Pancreas (tissue), 10 donors: ENCODE measurements around the gene BNC1. TPM values are rescaled to one million over a fixed set of nuclear protein-coding genes. Genes with fewer than 3 reads are reported as not detected.
A peak's percentile ranks its signal among the peaks of the same experiment; 100 is the strongest.

Source experiments
- ATAC-seq, 4 donors: fragments of 200-7000 bp; cut with Tn5 transposase; one replicate each; pipeline versions ENCODE4 v1.8.0 to v1.9.1; 2020; ENCODE audit warnings: mild to moderate bottlenecking in 4 of 4, moderate library complexity in 4 of 4
- DNase-seq, 6 donors: peaks; one replicate each; pipeline ENCODE4 v3.0.0-alpha.2; 2020
- FAIRE-seq: peaks from 2 replicates; lab custom pipeline; 2012; peaks lifted over from hg19 to GRCh38; lab: Jason Lieb, UNC
- H3K27ac ChIP-seq, 4 donors: fragments of 200-600 bp; sonication (generic); 1 replicate in 3 of 4; 2 replicates in 1 of 4; pipeline versions ENCODE4 v1.5.0 to v1.8.0; 2020
- H3K27me3 ChIP-seq, 4 donors: fragments of 200-600 bp; one replicate each; pipeline ENCODE4 v1.8.0; 2021
- H3K36me3 ChIP-seq, 3 donors: fragments of 200-600 bp; sonication (generic) in 1 of 3; one replicate each; pipeline versions ENCODE4 v1.5.0 to v1.8.0; 2020 to 2021
- H3K4me1 ChIP-seq, 3 donors: fragments of 200-600 bp; one replicate each; pipeline ENCODE4 v1.8.0; 2021
- H3K4me3 ChIP-seq, 4 donors: fragments of 200-600 bp; sonication (generic) in 2 of 4; one replicate each; pipeline versions ENCODE4 v1.5.0 to v1.8.0; 2020 to 2021
- H3K9me3 ChIP-seq, 4 donors: fragments of 200-600 bp; one replicate each; pipeline ENCODE4 v1.8.0; 2021
- WGBS, 2 donors: extraction: QIAGEN DNeasy Blood & Tissue Kit; methylation state at CpG; one replicate each; pipeline ENCODE4 v1.1.7; 2013; 5-methylcytosine and 5-hydroxymethylcytosine counted together
- intact Hi-C, 3 donors: fragments of 100-400 bp; cut with DNase I; formaldehyde crosslinking; loops; one replicate each; pipeline versions ENCODE4 v1.11.1 to v1.14.2; 2022
- polyA plus RNA-seq, 2 donors: library from polyadenylated mRNA; stranded (reverse); fragments of 200-250 nt; gene quantifications; one replicate each; pipeline ENCODE4 v1.2.3, GENCODE V29; 2013
- total RNA-seq, 6 donors: library from RNA; stranded (reverse); fragmentation: NEBNext Ultra II Directional in 4 of 6; extraction: Animal tissue kit (Norgen Biotek cat#: 25700) in 4 of 6; gene quantifications; one replicate each; pipeline versions ENCODE4 v1.2.1 to v1.2.4, GENCODE V29; 2021 to 2023
- TF ChIP-seq, protein P1 (sequence below), 4 donors: fragments of 200-600 bp; sonication (generic) in 3 of 4; IDR thresholded peaks; one replicate each; pipeline versions ENCODE4 v1.5.0 to v1.8.0; 2021; ENCODE audit warnings: antibody characterized with exemption in 4 of 4
- donor health status: healthy with polysubstance abuse.
- donor health status: DM: no; HTN: no; CAD: no; lungs with moderate emphysema.
- donor health status: DM: no; HTN: no; CAD: no.
- donor health status: control.
- donor health status: control.
- donor health status: Bipolar disorder and iron deficiency.
- donor health status: DM: yes; HTN: yes; CAD: no.
- donor health status: DM: no; HTN: no; CAD: no.
- donor health status: DM: no; HTN: no; CAD: no.
- donor health status: DM: yes; HTN: yes; CAD: no.

Gene BNC1
- total and polyA plus RNA-seq, 8 donors: 0.02 to 0.42 (median 0.06) TPM; not detected in 5

GRCh38 chr15:83305704-83306291 is 21.3 kb upstream of the BNC1 start:
- Histone ChIP-seq H3K27me3 (no peaks in the 10 kb centered on the region), H3K9me3 (no peaks in the 10 kb centered on the region), H3K4me1 (no peaks in the 10 kb centered on the region), H3K36me3 (no peaks in the 10 kb centered on the region), H3K4me3 (no peak overlapping the region), H3K27ac (peak overlapping the region in 2 of 4 donors; percentile 24 to 56)
- FAIRE-seq: no peak
- intact Hi-C loops: no loop called here
- ATAC-seq: peak; percentile 83 to 96 (median 92)
- peak in 4 of 6 donors; percentile 44 to 58 (median 54) for DNase-seq
- WGBS, 2 donors: 8 to 13% methylated on average over 11 of the region's 11 CpGs
- TF ChIP-seq, protein P1, sequence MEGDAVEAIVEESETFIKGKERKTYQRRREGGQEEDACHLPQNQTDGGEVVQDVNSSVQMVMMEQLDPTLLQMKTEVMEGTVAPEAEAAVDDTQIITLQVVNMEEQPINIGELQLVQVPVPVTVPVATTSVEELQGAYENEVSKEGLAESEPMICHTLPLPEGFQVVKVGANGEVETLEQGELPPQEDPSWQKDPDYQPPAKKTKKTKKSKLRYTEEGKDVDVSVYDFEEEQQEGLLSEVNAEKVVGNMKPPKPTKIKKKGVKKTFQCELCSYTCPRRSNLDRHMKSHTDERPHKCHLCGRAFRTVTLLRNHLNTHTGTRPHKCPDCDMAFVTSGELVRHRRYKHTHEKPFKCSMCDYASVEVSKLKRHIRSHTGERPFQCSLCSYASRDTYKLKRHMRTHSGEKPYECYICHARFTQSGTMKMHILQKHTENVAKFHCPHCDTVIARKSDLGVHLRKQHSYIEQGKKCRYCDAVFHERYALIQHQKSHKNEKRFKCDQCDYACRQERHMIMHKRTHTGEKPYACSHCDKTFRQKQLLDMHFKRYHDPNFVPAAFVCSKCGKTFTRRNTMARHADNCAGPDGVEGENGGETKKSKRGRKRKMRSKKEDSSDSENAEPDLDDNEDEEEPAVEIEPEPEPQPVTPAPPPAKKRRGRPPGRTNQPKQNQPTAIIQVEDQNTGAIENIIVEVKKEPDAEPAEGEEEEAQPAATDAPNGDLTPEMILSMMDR (IDR thresholded peaks at IDR 0.05): no peak

DNA sequence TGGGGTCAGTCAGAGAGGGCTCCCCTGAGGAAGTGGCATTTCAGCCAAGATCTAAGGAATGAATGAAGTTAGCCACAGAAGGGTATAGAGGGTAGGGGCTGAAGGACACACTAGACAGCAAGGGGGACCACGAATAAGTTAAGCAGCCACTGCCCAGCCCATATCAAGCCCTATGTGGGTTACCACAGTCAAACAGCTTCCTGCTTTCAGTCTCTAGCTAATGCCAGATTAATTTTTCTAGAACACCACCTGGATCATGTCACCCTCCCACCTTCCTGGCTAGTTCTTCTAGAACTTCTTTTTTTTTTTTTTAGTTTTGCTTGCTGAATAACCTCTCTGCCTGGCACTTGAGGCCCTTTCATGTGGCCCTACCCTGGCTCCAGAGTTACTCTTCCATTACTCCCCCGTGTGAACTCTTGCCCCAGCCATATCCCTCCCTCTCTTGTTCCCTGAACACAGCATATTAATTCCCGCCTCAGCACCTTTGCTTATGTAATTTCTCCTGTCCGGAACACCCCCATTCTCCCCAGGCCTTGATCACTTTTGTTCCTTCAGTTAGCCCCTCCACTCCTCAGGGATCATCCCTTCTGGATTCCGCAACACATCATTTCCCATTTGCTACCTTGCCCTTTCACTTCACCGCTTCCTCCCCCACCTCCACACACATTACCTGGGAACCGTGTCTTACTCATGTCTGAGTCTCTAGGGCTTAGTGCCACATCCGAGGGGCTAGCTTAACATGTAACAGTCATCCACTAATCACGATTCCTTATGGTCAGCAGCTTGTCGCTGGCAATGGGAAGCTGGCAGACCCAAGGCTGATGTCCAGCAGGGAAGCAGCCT is 20.6 kb upstream of the BNC1 start:
- TF ChIP-seq, protein P1 (IDR thresholded peaks at IDR 0.05): no peak
- no peaks in the 10 kb centered on the region for H3K4me1 ChIP-seq
- FAIRE-seq: no peak
- H3K9me3 ChIP-seq: no peaks in the 10 kb centered on the region
- no peaks in the 10 kb centered on the region for H3K27me3 ChIP-seq
- no peak for DNase-seq
- intact Hi-C loops: no loop called here
- H3K36me3 ChIP-seq: no peaks in the 10 kb centered on the region
- peak in 2 of 4 donors; percentile 31 to 32 for ATAC-seq
- H3K4me3 ChIP-seq: no peak overlapping the region
- WGBS, 2 donors: 52 to 56% methylated on average over 10 of the region's 10 CpGs
- peak overlapping the region in 2 of 4 donors; percentile 24 to 56 for H3K27ac ChIP-seq

DNA sequence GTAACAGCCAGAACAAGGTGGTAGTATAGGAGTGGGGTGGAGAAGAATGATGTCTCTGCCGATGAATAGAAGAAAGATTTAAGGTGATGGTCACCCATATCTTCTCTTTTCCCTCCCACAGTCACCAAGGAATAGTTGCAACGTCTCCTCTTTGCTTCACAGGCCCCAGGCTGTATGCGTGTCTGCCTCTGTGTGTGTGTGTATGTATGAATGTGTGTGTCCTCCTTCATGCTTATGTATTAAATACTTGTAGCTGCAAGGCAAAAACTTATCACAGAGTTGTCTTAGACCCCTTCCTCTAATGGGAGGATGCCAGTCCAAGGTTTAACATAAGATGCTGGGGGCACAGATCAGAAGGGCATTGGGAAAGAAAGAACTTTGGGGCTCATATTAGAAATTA is 19.1 kb upstream of the BNC1 start:
- DNase-seq: no peak
- Histone ChIP-seq H3K4me1 (no peaks in the 10 kb centered on the region), H3K27me3 (no peaks in the 10 kb centered on the region), H3K4me3 (no peak overlapping the region), H3K36me3 (no peaks in the 10 kb centered on the region), H3K9me3 (no peaks in the 10 kb centered on the region), H3K27ac (no peak overlapping the region)
- ATAC-seq: no peak
- FAIRE-seq: no peak
- intact Hi-C loops: no loop called here
- TF ChIP-seq, protein P1 (IDR thresholded peaks at IDR 0.05): no peak
- 71 to 78% methylated on average over 3 of the region's 3 CpGs for WGBS, 2 donors

- Histone ChIP-seq H3K36me3 (no peaks in the 10 kb centered on the region), H3K9me3 (no peaks in the 10 kb centered on the region), H3K27ac (no peak overlapping the region), H3K27me3 (peaks cover 0 to 4% (median 0%) of the 10 kb centered on the region in 4 donors), H3K4me3 (no peak overlapping the region), H3K4me1 (no peaks in the 10 kb centered on the region)
- no peak for DNase-seq
- TF ChIP-seq, protein P1 (IDR thresholded peaks at IDR 0.05): no peak
- no peak for ATAC-seq
- WGBS, 2 donors: 71 to 73% methylated on average over 1 of the region's 1 CpG
- intact Hi-C loops: no loop called here
- no peak for FAIRE-seq
Observed at GRCh38 chr15:83300826-83301225, 16.4 kb upstream of the BNC1 start.
